NCI-H1694 (cell line): ENCODE measurements around the gene SNRNP25.

Experiments
- DNase-seq: peaks from one replicate; lab custom pipeline; 2025; lab: John Stamatoyannopoulos, UW

SNRNP25 gene

DNA sequence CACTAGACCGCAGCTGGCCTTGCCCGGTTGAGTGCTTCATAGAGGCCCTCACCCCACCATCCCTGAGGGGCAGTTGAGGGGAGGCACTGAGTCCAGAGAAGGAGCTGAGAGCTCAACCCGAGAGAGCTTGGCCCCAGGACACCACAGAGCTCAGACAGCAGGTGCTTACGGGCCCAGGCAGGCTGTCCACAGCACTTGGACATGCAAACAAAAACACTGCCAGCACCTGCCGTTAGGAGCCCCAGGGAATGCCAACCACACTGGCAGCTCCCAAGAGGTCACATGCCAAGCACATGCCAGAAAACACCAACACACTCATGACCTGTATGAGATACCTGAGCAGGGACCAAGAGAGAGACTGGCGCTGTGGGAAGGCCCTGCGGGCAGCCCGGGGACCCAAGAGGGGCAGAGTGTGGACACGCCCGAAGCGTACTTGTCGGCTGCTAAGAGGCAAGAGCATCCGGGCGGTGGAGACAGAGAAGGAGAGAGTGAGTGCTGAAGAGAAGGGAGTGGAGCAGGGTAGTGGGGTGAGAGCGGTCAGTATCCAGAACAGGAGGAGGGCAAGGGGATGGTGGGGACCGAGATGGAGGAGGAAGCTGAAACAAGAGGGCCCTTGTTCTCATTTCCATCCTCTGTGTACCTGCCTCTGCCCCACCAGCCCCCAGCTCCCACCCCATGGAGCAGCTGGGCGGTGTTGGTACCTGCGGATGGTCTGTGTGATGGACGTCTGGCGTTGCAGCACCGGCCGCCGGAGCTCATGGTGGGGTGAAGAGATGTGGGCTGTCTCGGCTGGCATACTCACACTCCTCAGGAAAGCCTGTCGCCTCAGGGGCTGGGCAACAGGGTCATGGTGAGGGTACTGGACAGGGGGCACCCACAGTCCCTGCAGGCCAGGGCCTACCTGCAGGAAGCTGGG, 10.6 kb downstream of the SNRNP25 start:
- DNase-seq = no peak

DNA sequence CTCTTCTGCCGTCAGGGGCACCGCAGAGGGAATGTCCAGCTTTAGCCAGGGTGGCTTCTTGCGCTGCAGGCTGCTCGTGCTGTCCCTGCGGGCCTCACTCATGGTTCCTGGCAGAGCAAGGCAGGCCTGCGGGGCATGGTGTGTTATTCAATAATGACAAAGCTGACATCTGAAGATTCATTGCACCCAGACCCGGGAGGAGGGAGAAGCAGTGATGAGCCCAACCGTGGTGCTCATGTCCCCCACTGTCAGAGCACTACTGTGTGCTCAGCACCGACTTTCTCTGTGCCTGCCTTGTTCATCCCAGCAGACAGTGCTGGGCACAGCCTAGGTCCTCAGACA, 11.3 kb downstream of the SNRNP25 start:
- DNase-seq = no peak

DNA sequence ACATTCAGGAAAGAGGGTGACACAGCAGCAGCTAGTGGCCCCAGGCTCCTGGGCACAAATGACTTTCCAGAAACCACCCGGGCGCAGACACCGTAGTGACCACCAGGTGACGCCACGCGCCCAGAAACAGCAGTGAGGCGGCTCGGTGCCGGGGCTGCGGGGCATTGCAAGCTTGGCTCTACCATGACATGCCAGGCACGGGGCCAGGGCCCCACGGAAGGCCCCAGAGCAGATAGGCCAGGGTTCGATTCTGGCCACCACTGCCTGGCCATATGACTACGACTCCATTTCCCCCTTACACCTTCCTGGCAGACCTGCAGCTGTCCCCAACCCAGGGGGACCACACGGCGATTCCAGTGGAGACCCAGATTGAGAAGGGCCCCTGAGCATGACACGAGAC, 12.1 kb downstream of the SNRNP25 start:
- DNase-seq = peak; percentile 57

- DNase-seq = no peak
Measured at GRCh38 chr16:66309-67182, 12.9 kb downstream of the SNRNP25 start.

GRCh38 chr16:67183-67791, 13.7 kb downstream of the SNRNP25 start:
- no peak for DNase-seq

DNA sequence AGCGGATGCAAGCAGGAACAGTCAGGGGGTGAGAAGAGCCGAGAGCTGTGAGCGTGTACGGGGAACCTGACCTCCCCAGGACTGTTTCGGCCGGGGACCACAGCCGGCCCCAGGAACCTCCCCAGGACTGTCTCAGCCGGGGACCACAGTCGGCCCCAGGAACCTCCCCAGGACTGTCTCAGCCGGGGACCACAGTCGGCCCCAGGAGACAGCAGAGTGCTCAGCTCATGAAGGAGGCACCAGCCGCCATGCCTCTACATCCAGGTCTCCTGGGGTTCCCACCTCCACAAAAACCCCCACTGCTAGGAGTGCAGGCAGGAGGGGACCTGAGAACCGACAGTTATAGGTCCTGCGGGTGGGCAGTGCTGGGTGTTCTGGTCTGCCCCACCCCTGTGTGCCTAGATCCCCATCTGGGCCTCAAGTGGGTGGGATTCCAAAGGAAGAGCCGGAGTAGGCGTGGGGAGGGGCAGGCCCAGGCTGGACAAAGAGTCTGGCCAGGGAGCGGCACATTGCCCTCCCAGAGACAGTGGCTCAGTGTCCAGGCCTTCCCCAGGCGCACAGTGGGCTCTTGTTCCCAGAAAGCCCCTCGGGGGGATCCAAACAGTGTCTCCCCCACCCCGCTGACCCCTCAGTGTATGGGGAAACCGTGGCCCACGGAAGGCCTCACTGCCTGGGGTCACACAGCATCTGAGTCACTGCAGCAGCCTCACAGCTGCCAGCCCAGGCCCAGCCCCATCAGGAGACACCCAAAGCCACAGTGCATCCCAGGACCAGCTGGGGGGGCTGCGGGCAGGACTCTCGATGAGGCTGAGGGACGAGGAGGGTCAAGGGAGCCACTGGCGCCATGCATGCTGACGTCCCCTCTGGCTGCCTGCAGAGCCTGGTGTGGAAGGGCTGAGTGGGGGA, 14.5 kb downstream of the SNRNP25 start:
- DNase-seq = no peak

GRCh38 chr16:69181-69580, 15.6 kb downstream of the SNRNP25 start:
- no peak for DNase-seq

DNA sequence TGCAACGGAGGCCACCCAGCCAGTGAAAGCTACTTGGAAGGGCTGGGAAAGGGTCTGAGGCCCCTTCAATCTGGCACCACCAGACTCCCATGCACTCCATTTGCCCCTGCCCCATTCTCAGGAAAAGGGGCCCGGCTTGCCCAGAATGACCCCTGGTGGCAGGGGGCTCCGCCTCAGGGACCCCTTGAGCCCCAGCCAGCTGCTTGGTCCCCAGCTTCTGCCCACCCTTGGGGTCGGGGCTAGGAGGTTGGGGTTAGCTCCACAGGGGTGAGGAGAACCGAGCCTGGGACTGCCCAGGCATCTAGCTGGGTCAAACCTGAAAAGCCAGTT, 17.5 kb downstream of the SNRNP25 start:
- DNase-seq = no peak

- no peak for DNase-seq
Measured at GRCh38 chr16:71540-72401, 18.1 kb downstream of the SNRNP25 start.

DNA sequence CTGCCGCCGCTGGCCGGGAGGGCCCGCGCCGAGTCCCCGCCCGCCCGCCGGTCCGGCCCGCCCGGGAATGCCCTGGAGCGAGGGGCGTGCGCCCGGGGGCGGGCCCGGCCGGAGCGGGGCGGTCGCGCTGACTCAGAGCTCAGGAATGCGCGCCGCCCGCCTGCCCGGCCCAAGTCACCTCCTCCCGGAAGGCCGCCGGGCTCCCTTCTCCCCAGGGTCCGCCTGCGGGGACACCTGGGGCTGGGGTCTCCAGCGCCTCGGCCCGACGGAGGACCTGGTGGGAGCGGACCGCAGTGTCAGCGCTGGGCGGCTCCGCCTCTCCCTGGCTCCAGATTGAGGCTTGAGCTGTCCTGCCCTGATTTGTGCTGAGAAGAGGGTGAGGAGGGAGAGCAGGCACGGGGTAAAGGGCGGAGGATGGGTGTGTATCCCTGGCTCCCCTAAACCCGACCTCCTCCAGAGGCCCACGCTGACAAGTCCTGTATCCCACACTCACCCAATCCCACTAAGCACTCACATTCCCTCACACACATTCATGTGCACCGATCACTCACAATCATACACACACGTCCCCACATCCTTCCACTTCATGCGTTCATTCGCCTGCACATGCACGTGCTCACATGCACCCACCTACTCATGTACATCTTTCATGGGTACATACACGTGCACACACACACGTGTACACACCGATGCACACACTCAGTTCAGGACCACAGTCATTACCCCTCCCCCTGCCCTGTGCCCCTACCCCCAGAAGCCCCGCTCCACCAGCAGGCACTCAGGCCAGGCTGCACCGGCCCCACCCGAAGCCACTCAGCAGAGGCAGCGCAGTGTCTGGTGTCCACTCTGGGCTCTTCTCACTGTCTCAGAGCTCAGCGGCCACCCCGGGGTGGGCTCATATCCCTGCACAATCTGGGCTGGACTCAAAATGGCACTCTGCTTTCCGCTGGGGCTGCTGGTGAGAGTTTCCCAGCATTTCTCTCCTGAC, 19.2 kb downstream of the SNRNP25 start, which contains the start of gene RHBDF1:
Gene RHBDF1 (minus strand): TSS at position 71 of the 988 bp plus-strand sequence. CDS start 7,616 bp downstream, outside the sequence.
- DNase-seq = no peak

DNA sequence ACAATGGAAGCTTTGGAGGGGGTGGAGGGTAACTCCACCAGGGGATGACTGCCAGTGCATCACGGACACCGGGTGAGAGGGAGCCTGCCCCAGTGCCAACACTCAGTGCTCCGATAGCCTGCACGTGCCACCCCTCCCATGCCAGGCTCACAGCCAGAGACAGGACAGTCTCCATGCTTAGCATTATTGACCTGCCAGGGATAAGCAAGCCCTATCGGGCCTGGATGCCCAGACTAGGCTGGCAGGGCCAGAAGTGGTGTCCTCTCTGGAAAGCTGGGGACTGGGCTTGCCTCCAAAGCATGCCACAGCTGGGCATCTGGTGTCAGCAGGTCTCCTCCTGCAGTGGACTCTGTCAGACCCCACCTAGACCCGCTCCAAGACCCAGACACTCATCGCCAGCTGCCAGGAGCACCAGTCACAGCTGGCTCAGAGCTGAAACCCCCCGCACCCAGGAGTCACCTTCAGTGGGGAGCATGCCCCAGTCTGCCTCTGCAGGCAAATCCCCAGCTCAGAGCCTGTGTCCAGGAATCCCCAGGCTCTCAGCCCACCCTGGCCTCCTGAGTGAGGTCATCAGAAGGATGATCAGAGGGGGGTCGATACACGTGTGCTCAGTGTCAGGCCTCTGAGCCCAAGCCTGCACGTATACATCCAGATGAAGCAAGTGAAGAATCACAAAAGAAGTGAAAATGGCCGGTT, 20.6 kb downstream of the SNRNP25 start:
- no peak for DNase-seq

GRCh38 chr16:74747-75334, 21.2 kb downstream of the SNRNP25 start:
- DNase-seq = no peak

- DNase-seq = no peak
Measured at GRCh38 chr16:75580-76501, 22.2 kb downstream of the SNRNP25 start.

- DNase-seq = no peak
Measured at GRCh38 chr16:76535-77272, 23.1 kb downstream of the SNRNP25 start.

- DNase-seq = no peak
Measured at GRCh38 chr16:77273-77806, 23.7 kb downstream of the SNRNP25 start.

DNA sequence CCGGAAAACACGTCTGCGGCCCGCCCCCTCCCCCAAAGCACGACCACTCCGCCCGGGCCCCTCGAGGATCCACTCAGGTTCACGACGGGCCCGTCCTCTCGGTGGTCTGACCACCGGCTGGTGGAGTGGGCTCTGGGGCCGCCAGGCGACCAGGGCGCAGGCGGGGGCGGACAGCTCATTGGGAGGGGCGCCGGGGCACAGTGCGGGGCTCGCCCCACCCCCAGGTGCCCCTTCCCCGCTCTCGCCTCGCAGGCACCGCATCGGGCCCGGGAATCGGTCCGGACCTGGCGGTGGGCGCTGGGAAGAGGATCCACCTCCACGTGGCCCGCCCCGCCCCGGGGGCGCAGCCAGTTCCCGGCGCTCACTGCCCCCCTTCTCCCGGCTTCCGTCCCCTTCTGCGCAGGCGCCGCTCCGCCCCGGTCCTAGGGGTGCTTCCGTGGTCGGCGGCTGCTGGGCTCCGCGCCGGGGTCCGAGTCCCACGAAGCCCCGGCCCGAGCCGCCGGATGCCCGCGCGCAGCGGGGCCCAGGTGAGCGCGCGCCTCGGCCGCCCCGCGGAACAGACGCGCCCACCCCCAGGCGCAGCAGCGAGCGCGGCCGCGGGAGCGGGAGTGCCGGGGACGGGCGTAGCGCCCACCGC, 24.3 kb downstream of the SNRNP25 start, which contains the start of gene MPG:
Gene MPG (plus strand): TSS at position 419 of the 637 bp plus-strand sequence. CDS start 85 bp downstream, at position 504.
- peak; percentile 27 for DNase-seq
